Adipose tissue (tissue), 3 donors: Measurements from ENCODE around the gene SLC25A22. TPM values are rescaled to one million over a fixed set of nuclear protein-coding genes. Genes with fewer than 3 reads are reported as not detected.

Experiments
- H3K27ac ChIP-seq: one replicate; pipeline ENCODE4 v1.5.1; 2013; ENCODE audit warnings: low read depth, low read length
- WGBS, 3 donors: extraction: QIAGEN DNeasy Blood & Tissue Kit; methylation state at CpG; one replicate each; pipeline ENCODE4 v1.1.7; 2013; 5-methylcytosine and 5-hydroxymethylcytosine counted together
- polyA plus RNA-seq, 3 donors: library from polyadenylated mRNA; stranded (reverse); fragments of 200-250 nt; gene quantifications; one replicate each; pipeline ENCODE4 v1.2.3, GENCODE V29; 2013
- donor health status: healthy with polysubstance abuse.
- donor health status: Bipolar disorder and iron deficiency.
- donor health status: healthy.

The SLC25A22 gene
- polyA plus RNA-seq, 3 donors = 11.1 to 53.6 (median 40.1) TPM

DNA sequence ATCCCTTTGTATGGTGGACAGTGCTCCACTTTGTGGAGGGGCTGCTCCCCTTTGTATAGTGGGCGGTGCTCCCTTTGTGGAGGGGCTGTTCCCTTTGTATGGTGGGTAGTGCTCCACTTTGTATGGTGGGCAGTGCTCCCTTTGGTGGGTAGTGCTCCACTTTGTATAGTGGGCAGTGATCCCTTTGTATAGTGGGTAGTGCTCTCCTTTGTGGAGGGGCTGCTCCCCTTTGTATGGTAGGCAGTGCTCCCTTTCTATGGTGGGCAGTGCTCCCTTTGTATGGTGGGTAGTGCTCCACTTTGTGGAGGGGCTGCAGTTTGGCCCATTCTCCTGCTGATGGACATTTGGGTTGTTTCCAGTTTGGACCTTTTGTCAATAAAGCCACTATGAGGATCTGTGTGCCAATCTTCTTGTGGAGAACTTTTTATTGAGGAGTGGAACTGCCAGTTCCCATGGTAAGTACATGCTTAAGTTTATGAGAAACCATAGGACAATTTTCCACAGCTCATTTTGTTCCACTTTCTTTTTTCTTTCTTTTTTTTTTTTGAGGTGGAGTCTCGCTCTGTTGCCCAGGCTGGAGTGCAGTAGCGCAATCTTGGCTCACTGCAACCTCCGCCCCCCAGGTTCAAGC, 55.4 kb downstream of the SLC25A22 start:
- H3K27ac ChIP-seq = no peak overlapping the region
- 84 to 99% (median 95%) methylated on average over 4 of the region's 4 CpGs for WGBS, 3 donors

- 90 to 93% (median 92%) methylated on average over 3 of the region's 3 CpGs for WGBS, 3 donors
- no peak overlapping the region for H3K27ac ChIP-seq
These were observed 55.9 kb downstream of the SLC25A22 start for GRCh38 chr11:742156-742546.

Other genes with a start within 250 kb of the SLC25A22 start
- 1 to 10 TPM; 1.2 to 5.2 (median 1.9) TPM for gene LMNTD2, start 237.5 kb downstream of the SLC25A22 start, polyA plus RNA-seq
- 10 to 100 TPM in 2 of 3 donors, 1 to 10 TPM in 1; 6.1 to 43.9 (median 11.4) TPM for gene RASSF7, start 237.3 kb downstream of the SLC25A22 start, polyA plus RNA-seq
- 10 to 100 TPM in 2 of 3 donors, 1 to 10 TPM in 1; 8.9 to 19.8 (median 16.0) TPM for gene PHRF1, start 221.8 kb downstream of the SLC25A22 start, polyA plus RNA-seq
- 10 to 100 TPM; 20.7 to 49.3 (median 22.1) TPM for gene IRF7, start 182.3 kb downstream of the SLC25A22 start, polyA plus RNA-seq
- under 1 TPM in 2 of 3 donors, not detected in 1; 0.39 to 0.74 TPM for gene CDHR5, start 173.3 kb downstream of the SLC25A22 start, polyA plus RNA-seq
- gene SCT, start 171.1 kb downstream of the SLC25A22 start, polyA plus RNA-seq = not detected
- under 1 TPM in 2 of 3 donors, not detected in 1; 0.16 to 0.18 TPM for gene DRD4, start 161.0 kb downstream of the SLC25A22 start, polyA plus RNA-seq
- 10 to 100 TPM; 18.3 to 28.0 (median 18.8) TPM for gene DEAF1, start 103.1 kb downstream of the SLC25A22 start, polyA plus RNA-seq
- gene TMEM80, start 102.5 kb downstream of the SLC25A22 start, polyA plus RNA-seq = 10 to 100 TPM; 18.6 to 27.0 (median 19.8) TPM
- 10 to 100 TPM; 11.2 to 54.5 (median 29.2) TPM for gene EPS8L2, start 92.0 kb downstream of the SLC25A22 start, polyA plus RNA-seq
- gene TALDO1, start 50.8 kb downstream of the SLC25A22 start, polyA plus RNA-seq = 100 to 1,000 TPM in 2 of 3 donors, 10 to 100 TPM in 1; 99.7 to 306 (median 185) TPM
- gene GATD1, start 20.8 kb downstream of the SLC25A22 start, polyA plus RNA-seq = 10 to 100 TPM; 15.4 to 33.4 (median 32.5) TPM
- gene CEND1, start 8.2 kb downstream of the SLC25A22 start, polyA plus RNA-seq = under 1 TPM in 2 of 3 donors, not detected in 1; 0.04 to 0.09 TPM
- 10 to 100 TPM in 2 of 3 donors, 1 to 10 TPM in 1; 9.2 to 16.5 (median 12.4) TPM for gene PIDD1, start 7.0 kb upstream of the SLC25A22 start, polyA plus RNA-seq
- gene RPLP2, start 11.7 kb upstream of the SLC25A22 start, polyA plus RNA-seq = 1,000 to 10,000 TPM; 1,158 to 3,822 (median 2,898) TPM
- 1,000 to 10,000 TPM in 1 of 3 donors, 100 to 1,000 TPM in 2; 309 to 2,521 (median 389) TPM for gene PNPLA2, start 20.6 kb upstream of the SLC25A22 start, polyA plus RNA-seq
- gene CRACR2B, start 29.6 kb upstream of the SLC25A22 start, polyA plus RNA-seq = 100 to 1,000 TPM in 1 of 3 donors, 10 to 100 TPM in 2; 36.7 to 174 (median 50.7) TPM
- 100 to 1,000 TPM; 495 to 757 (median 531) TPM for gene CD151, start 34.7 kb upstream of the SLC25A22 start, polyA plus RNA-seq
- gene POLR2L, start 44.2 kb upstream of the SLC25A22 start, polyA plus RNA-seq = 100 to 1,000 TPM; 126 to 454 (median 290) TPM
- 100 to 1,000 TPM in 2 of 3 donors, 10 to 100 TPM in 1; 34.1 to 122 (median 115) TPM for gene TSPAN4, start 44.6 kb upstream of the SLC25A22 start, polyA plus RNA-seq
- 10 to 100 TPM; 45.3 to 62.6 (median 51.9) TPM for gene CHID1, start 112.5 kb upstream of the SLC25A22 start, polyA plus RNA-seq
- 10 to 100 TPM; 32.0 to 57.4 (median 37.3) TPM for gene AP2A2, start 127.6 kb upstream of the SLC25A22 start, polyA plus RNA-seq
- 10 to 100 TPM in 1 of 3 donors, 1 to 10 TPM in 1, not detected in 1; 6.2 to 10.6 TPM for gene MUC6, start 238.4 kb upstream of the SLC25A22 start, polyA plus RNA-seq